Smooth muscle cell (in vitro differentiated cells): ENCODE measurements around the gene BRS3. TPM values are rescaled to one million over a fixed set of nuclear protein-coding genes. Genes with fewer than 3 reads are reported as not detected.

Experiments used
- DNase-seq: peaks from one replicate; lab custom pipeline; 2025; ENCODE audit not compliant: unreplicated experiment; lab: John Stamatoyannopoulos, UW
- H2AFZ ChIP-seq: fragments of 200-600 bp; sonication (generic); 2 replicates; pipeline ENCODE4 v1.6.0; 2016; ENCODE audit warnings: antibody characterized with exemption, low read depth, mild to moderate bottlenecking
- H3F3A ChIP-seq: fragments of 200-600 bp; sonication (generic); 2 replicates; pipeline ENCODE4 v1.6.0; 2017; ENCODE audit warnings: antibody characterized with exemption, low read depth
- H3K27ac ChIP-seq: fragments of 200-600 bp; sonication (generic); 2 replicates; pipeline ENCODE4 v1.5.1; 2016; ENCODE audit warnings: low read depth, mild to moderate bottlenecking
- H3K27me3 ChIP-seq: fragments of 200-600 bp; sonication (generic); 2 replicates; pipeline ENCODE4 v1.6.1; 2016; ENCODE audit warnings: low read depth, mild to moderate bottlenecking
- H3K36me3 ChIP-seq: fragments of 200-600 bp; sonication (generic); 2 replicates; pipeline ENCODE4 v1.5.1; 2016; ENCODE audit warnings: low read depth
- H3K4me1 ChIP-seq: fragments of 200-600 bp; sonication (generic); 2 replicates; pipeline ENCODE4 v1.5.1; 2016; ENCODE audit warnings: low read depth
- H3K4me2 ChIP-seq: fragments of 200-600 bp; sonication (generic); 2 replicates; pipeline ENCODE4 v1.6.0; 2016; ENCODE audit warnings: mild to moderate bottlenecking
- H3K4me3 ChIP-seq: fragments of 200-600 bp; sonication (generic); 2 replicates; pipeline ENCODE4 v1.5.1; 2016; ENCODE audit warnings: mild to moderate bottlenecking
- H3K79me2 ChIP-seq: fragments of 200-600 bp; sonication (generic); 2 replicates; pipeline ENCODE4 v1.6.0; 2016; ENCODE audit warnings: low read depth, mild to moderate bottlenecking
- H3K9ac ChIP-seq: fragments of 200-600 bp; sonication (generic); 2 replicates; pipeline ENCODE4 v1.6.0; 2016; ENCODE audit warnings: low read depth
- H3K9me3 ChIP-seq: fragments of 200-600 bp; sonication (generic); replicated peaks from 2 replicates; pipeline ENCODE4 v1.5.1; 2016; ENCODE audit warnings: low read depth
- H4K20me1 ChIP-seq: fragments of 200-600 bp; sonication (generic); 2 replicates; pipeline ENCODE4 v1.6.0; 2016; ENCODE audit warnings: low read depth
- CTCF ChIP-seq: fragments of 200-600 bp; sonication (generic); IDR thresholded peaks from 2 replicates; pipeline ENCODE4 v1.5.1; 2017; ENCODE audit warnings: borderline replicate concordance, mild to moderate bottlenecking, antibody characterized with exemption; ENCODE audit not compliant: insufficient read depth, poor library complexity, severe bottlenecking
- WGBS: methylation state at CpG from one replicate; pipeline ENCODE4 v1.1.7; 2016; ENCODE audit warnings: low lambda C conversion rate; 5-methylcytosine and 5-hydroxymethylcytosine counted together
- polyA plus RNA-seq: library from polyadenylated mRNA; unstranded; fragments of >200 nt; fragmentation: Nextera tagmentation; extraction: Ambion mirVana; gene quantifications from 2 replicates; pipeline ENCODE4 v1.2.1, GENCODE V29; 2016
- total RNA-seq: library from RNA; depleted of rRNA; stranded (reverse); fragments of >200 nt; gene quantifications from 2 replicates; pipeline ENCODE4 v1.2.3, GENCODE V29; 2014

The BRS3 gene
- total and polyA plus RNA-seq, 2 experiments from 2014 or later: not detected

GRCh38 chrX:136488706-136489105 lies 959 bp downstream of the BRS3 start:
- H3K9me3 ChIP-seq: no peaks in the 10 kb centered on the region
- TF ChIP-seq CTCF: no peak
- peaks cover 28% of the 10 kb centered on the region for H3K27me3 ChIP-seq
- no peak overlapping the region for H3K4me3 ChIP-seq
- 50% methylated on average over 5 of the region's 5 CpGs for WGBS
- no peaks in the 10 kb centered on the region for H3K79me2 ChIP-seq
- no peak overlapping the region for H3K9ac ChIP-seq
- H3K27ac ChIP-seq: no peak overlapping the region
- H4K20me1 ChIP-seq: no peaks in the 10 kb centered on the region
- H3K4me1 ChIP-seq: no peaks in the 10 kb centered on the region
- no peak for DNase-seq
- no peaks in the 10 kb centered on the region for H3F3A ChIP-seq
- H2AFZ ChIP-seq: no peak overlapping the region
- H3K36me3 ChIP-seq: no peaks in the 10 kb centered on the region
- H3K4me2 ChIP-seq: no peak overlapping the region

GRCh38 chrX:136491832-136492231 lies 4.1 kb downstream of the BRS3 start:
- Histone ChIP-seq H3F3A (no peaks in the 10 kb centered on the region), H3K4me2 (no peak overlapping the region), H3K9me3 (no peaks in the 10 kb centered on the region), H3K4me3 (no peak overlapping the region), H3K36me3 (no peaks in the 10 kb centered on the region), H3K27ac (no peak overlapping the region), H3K79me2 (no peaks in the 10 kb centered on the region), H4K20me1 (no peaks in the 10 kb centered on the region), H2AFZ (no peak overlapping the region), H3K27me3 (peaks cover 24% of the 10 kb centered on the region), H3K9ac (no peak overlapping the region), H3K4me1 (no peaks in the 10 kb centered on the region)
- 69% methylated on average over 6 of the region's 6 CpGs for WGBS
- no peak for TF ChIP-seq CTCF
- no peak for DNase-seq

GRCh38 chrX:136493011-136493410 lies 5.3 kb downstream of the BRS3 start:
- Histone ChIP-seq H2AFZ (no peak overlapping the region), H3K79me2 (peaks cover under 1% of the 10 kb centered on the region), H3K27me3 (peaks cover 24% of the 10 kb centered on the region), H4K20me1 (no peaks in the 10 kb centered on the region), H3K9me3 (no peaks in the 10 kb centered on the region), H3K36me3 (no peaks in the 10 kb centered on the region), H3K4me3 (no peak overlapping the region), H3K4me2 (no peak overlapping the region), H3K4me1 (no peaks in the 10 kb centered on the region), H3K27ac (no peak overlapping the region), H3F3A (no peaks in the 10 kb centered on the region), H3K9ac (no peak overlapping the region)
- 31% methylated on average over 1 of the region's 1 CpG for WGBS
- TF ChIP-seq CTCF: no peak
- DNase-seq: no peak

- no peak overlapping the region for H3K9ac ChIP-seq
- no peaks in the 10 kb centered on the region for H3K36me3 ChIP-seq
- H3F3A ChIP-seq: no peaks in the 10 kb centered on the region
- H3K4me2 ChIP-seq: no peak overlapping the region
- H3K79me2 ChIP-seq: peaks cover 20% of the 10 kb centered on the region
- TF ChIP-seq CTCF: no peak
- no peak overlapping the region for H3K4me3 ChIP-seq
- WGBS: 71% methylated on average over 4 of the region's 4 CpGs
- H2AFZ ChIP-seq: no peak overlapping the region
- H3K27ac ChIP-seq: no peak overlapping the region
- H4K20me1 ChIP-seq: no peaks in the 10 kb centered on the region
- H3K4me1 ChIP-seq: peaks cover 10% of the 10 kb centered on the region
- DNase-seq: no peak
- H3K9me3 ChIP-seq: no peaks in the 10 kb centered on the region
- H3K27me3 ChIP-seq: peaks cover 14% of the 10 kb centered on the region
Measured at GRCh38 chrX:136495043-136495442, 7.3 kb downstream of the BRS3 start.
